Measurements from ENCODE around the gene MAD1L1. TPM values are rescaled to one million over a fixed set of nuclear protein-coding genes. Genes with fewer than 3 reads are reported as not detected.

The MAD1L1 gene
- total RNA-seq, 1 experiment from 2014 or later: 50.8 TPM

GRCh38 chr7:2172311-2173188 lies 60.2 kb downstream of the MAD1L1 start:
- DNase-seq: no peak
- H2AFZ ChIP-seq: no peak overlapping the region

GRCh38 chr7:2171855-2172254 lies 60.9 kb downstream of the MAD1L1 start:
- H4K20me1 ChIP-seq (ENCODE audit: insufficient read depth): no peaks in the 10 kb centered on the region; the same call in 1 of the 2 replicates
- no peaks in the 10 kb centered on the region for H3K27me3 ChIP-seq (ENCODE audit: insufficient read depth, low read depth)
- TF ChIP-seq EZH2 (IDR thresholded peaks at IDR 0.05; ENCODE audit: low read depth): no peak
- TF ChIP-seq, protein P1, sequence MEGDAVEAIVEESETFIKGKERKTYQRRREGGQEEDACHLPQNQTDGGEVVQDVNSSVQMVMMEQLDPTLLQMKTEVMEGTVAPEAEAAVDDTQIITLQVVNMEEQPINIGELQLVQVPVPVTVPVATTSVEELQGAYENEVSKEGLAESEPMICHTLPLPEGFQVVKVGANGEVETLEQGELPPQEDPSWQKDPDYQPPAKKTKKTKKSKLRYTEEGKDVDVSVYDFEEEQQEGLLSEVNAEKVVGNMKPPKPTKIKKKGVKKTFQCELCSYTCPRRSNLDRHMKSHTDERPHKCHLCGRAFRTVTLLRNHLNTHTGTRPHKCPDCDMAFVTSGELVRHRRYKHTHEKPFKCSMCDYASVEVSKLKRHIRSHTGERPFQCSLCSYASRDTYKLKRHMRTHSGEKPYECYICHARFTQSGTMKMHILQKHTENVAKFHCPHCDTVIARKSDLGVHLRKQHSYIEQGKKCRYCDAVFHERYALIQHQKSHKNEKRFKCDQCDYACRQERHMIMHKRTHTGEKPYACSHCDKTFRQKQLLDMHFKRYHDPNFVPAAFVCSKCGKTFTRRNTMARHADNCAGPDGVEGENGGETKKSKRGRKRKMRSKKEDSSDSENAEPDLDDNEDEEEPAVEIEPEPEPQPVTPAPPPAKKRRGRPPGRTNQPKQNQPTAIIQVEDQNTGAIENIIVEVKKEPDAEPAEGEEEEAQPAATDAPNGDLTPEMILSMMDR (conservative IDR thresholded peaks at IDR 0.05): no peak
- H3K9me3 ChIP-seq (ENCODE audit: insufficient read depth, low read depth): no peaks in the 10 kb centered on the region
- no peak overlapping the region for H2AFZ ChIP-seq
- H3F3A ChIP-seq (ENCODE audit: insufficient read depth, low read depth): 0 out of 2 replicates have a peak, but pooled peaks cover 8% of the 10 kb centered on the region
- H3K27ac ChIP-seq: no peak overlapping the region
- ChIA-PET CTCF (no interaction called here), POLR2A (ENCODE audit: unreplicated experiment) (no interaction called here)
- BruUV-seq (replicated peaks): no TSS peak
- no peaks in the 10 kb centered on the region for H3K9me2 ChIP-seq (ENCODE audit: insufficient read depth)
- no peak for DNase-seq
- no peak overlapping the region for H3K4me2 ChIP-seq
- H3K4me3 ChIP-seq: no peak overlapping the region
- no peaks in the 10 kb centered on the region for H3K4me1 ChIP-seq (replicated peaks; ENCODE audit: insufficient read depth)
- H3K36me3 ChIP-seq (ENCODE audit: low read depth): no peaks in the 10 kb centered on the region
- no peaks in the 10 kb centered on the region for H3K79me2 ChIP-seq (ENCODE audit: low read depth)
- intact Hi-C loops (cut with micrococcal nuclease; ENCODE audit: unreplicated experiment): no loop called here

More at GRCh38 chr7:2172311-2173188, 60.2 kb downstream of the MAD1L1 start:
- no peaks in the 10 kb centered on the region for H3K36me3 ChIP-seq (ENCODE audit: low read depth)
- no peaks in the 10 kb centered on the region for H3K79me2 ChIP-seq (ENCODE audit: low read depth)
- no peak overlapping the region for H3K4me3 ChIP-seq
- no peaks in the 10 kb centered on the region for H3K9me3 ChIP-seq (ENCODE audit: insufficient read depth, low read depth)
- no peak overlapping the region for H3K27ac ChIP-seq
- no peaks in the 10 kb centered on the region for H3K4me1 ChIP-seq (replicated peaks; ENCODE audit: insufficient read depth)
- ChIA-PET CTCF (no interaction called here), POLR2A (ENCODE audit: unreplicated experiment) (no interaction called here)
- H3F3A ChIP-seq (ENCODE audit: insufficient read depth, low read depth): 0 out of 2 replicates have a peak, but pooled peaks cover 8% of the 10 kb centered on the region
- no TSS peak for BruUV-seq (replicated peaks)
- no peak for TF ChIP-seq EZH2 (IDR thresholded peaks at IDR 0.05; ENCODE audit: low read depth)
- TF ChIP-seq, protein P1 (conservative IDR thresholded peaks at IDR 0.05): no peak
- intact Hi-C loops (cut with micrococcal nuclease; ENCODE audit: unreplicated experiment): no loop called here
- H4K20me1 ChIP-seq (ENCODE audit: insufficient read depth): no peaks in the 10 kb centered on the region; the same call in 1 of the 2 replicates
- H3K9me2 ChIP-seq (ENCODE audit: insufficient read depth): no peaks in the 10 kb centered on the region
- no peak overlapping the region for H3K4me2 ChIP-seq
- H3K27me3 ChIP-seq (ENCODE audit: insufficient read depth, low read depth): no peaks in the 10 kb centered on the region

GRCh38 chr7:2170576-2171521 lies 61.9 kb downstream of the MAD1L1 start:
- no TSS peak for BruUV-seq (replicated peaks)
- ChIA-PET POLR2A (ENCODE audit: unreplicated experiment) (no interaction called here), CTCF (no interaction called here)
- Histone ChIP-seq H3K4me1 (replicated peaks; ENCODE audit: insufficient read depth) (no peaks in the 10 kb centered on the region), H3K4me2 (no peak overlapping the region), H3K9me3 (ENCODE audit: insufficient read depth, low read depth) (no peaks in the 10 kb centered on the region), H2AFZ (no peak overlapping the region), H3K4me3 (no peak overlapping the region), H3K27me3 (ENCODE audit: insufficient read depth, low read depth) (no peaks in the 10 kb centered on the region), H3K27ac (no peak overlapping the region), H3K79me2 (ENCODE audit: low read depth) (no peaks in the 10 kb centered on the region), H4K20me1 (ENCODE audit: insufficient read depth) (no peaks in the 10 kb centered on the region; the same call in 1 of the 2 replicates), H3F3A (ENCODE audit: insufficient read depth, low read depth) (0 out of 2 replicates have a peak, but pooled peaks cover 4% of the 10 kb centered on the region), H3K9me2 (ENCODE audit: insufficient read depth) (no peaks in the 10 kb centered on the region), H3K36me3 (ENCODE audit: low read depth) (no peaks in the 10 kb centered on the region)
- no peak for DNase-seq
- TF ChIP-seq, protein P1 (conservative IDR thresholded peaks at IDR 0.05): no peak
- TF ChIP-seq EZH2 (IDR thresholded peaks at IDR 0.05; ENCODE audit: low read depth): no peak
- intact Hi-C loops (cut with micrococcal nuclease; ENCODE audit: unreplicated experiment): no loop called here

Data from PC-9 (cell line).